ENCODE results near the gene ACTL9.

DNA sequence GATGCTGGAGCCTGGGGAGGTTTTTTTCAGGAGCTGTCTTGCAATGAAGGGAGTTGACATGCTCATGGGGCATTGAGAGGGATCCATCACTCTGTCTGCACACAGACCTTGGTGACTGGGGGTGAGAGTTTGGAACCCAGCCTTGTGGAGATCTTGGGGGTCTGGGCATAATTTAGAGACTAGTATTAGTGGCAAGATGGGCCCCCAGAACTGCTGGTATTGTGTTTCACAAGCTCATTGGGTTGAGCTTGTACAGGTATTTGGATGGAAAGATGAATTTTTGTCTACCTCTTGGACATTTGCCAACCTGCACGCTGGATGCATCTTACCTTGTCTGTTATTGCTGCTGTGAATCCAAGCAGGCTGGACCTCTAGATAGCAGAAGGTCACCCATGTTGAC, 22.7 kb upstream of the ACTL9 start, which contains the start of gene OR2Z1:
- no peak for TF ChIP-seq MAX (IDR thresholded peaks at IDR 0.05)
- no peak for TF ChIP-seq FOXM1 (IDR thresholded peaks at IDR 0.05; ENCODE audit: borderline replicate concordance, low read depth)
- no peak for TF ChIP-seq EP300 (IDR thresholded peaks at IDR 0.05; ENCODE audit: borderline replicate concordance)
- TF ChIP-seq TAF1 (IDR thresholded peaks at IDR 0.05; ENCODE audit: low read depth): no peak
- TF ChIP-seq, protein P1, sequence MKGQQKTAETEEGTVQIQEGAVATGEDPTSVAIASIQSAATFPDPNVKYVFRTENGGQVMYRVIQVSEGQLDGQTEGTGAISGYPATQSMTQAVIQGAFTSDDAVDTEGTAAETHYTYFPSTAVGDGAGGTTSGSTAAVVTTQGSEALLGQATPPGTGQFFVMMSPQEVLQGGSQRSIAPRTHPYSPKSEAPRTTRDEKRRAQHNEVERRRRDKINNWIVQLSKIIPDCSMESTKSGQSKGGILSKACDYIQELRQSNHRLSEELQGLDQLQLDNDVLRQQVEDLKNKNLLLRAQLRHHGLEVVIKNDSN (IDR thresholded peaks at IDR 0.05): no peak
- no peak for TF ChIP-seq CREB1 (IDR thresholded peaks at IDR 0.05; ENCODE audit: low read depth)
- no peak for TF ChIP-seq YY1 (IDR thresholded peaks at IDR 0.05; ENCODE audit: low read depth)
- no peak for TF ChIP-seq ZBTB7A (IDR thresholded peaks at IDR 0.05; ENCODE audit: low read depth)
- no peak for TF ChIP-seq NFIC (IDR thresholded peaks at IDR 0.05)
- no peak for TF ChIP-seq EGR1 (IDR thresholded peaks at IDR 0.05)
